Neural cell (in vitro differentiated cells): ENCODE data around the gene TMEM237.

Experiments used
- CTCF ChIP-seq: fragments of 450-650 bp; IDR thresholded peaks from 2 replicates; pipeline ENCODE4 v1.5.1; 2014; ENCODE audit warnings: antibody characterized with exemption, mild to moderate bottlenecking, moderate library complexity; ENCODE audit not compliant: poor library complexity, severe bottlenecking
- TAF1 ChIP-seq: IDR thresholded peaks from 2 replicates; pipeline ENCODE4 v1.6.1; 2012; ENCODE audit warnings: low read depth

- TF ChIP-seq TAF1: no peak
- no peak for TF ChIP-seq CTCF
Observed at GRCh38 chr2:201628545-201628944, 14.8 kb downstream of the TMEM237 start.
